HG02981 (cell line): ENCODE measurements around the gene GADD45A.
A peak's percentile ranks its signal among the peaks of the same experiment; 100 is the strongest.

Source experiments
- ATAC-seq: cut with Tn5 transposase; IDR thresholded peaks from one replicate; pipeline ENCODE4 v1.9.1; 2021; ENCODE audit warnings: mild to moderate bottlenecking, moderate library complexity; ENCODE audit not compliant: unreplicated experiment

The GADD45A gene

DNA sequence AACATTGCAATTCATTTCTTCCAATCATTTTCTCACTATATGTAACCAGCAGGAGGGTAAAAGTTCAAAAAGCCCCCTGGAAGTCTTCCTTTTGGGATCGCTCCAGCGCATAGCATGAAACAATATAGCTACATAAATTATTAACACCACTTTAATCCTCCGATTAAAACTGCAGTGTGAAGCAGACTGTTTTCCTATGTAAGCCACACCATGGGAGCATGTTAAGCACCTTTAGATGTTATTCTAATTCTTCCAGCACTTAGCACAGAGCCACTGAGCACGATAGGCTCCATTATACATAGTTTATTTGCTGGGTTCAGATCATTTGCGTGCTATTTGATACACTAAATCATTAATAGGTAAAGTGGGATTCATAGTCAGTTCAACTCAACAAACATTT lies 18.4 kb upstream of the GADD45A start:
- no peak for ATAC-seq

GRCh38 chr1:67668660-67669059 lies 16.3 kb upstream of the GADD45A start:
- ATAC-seq, result no peak

DNA sequence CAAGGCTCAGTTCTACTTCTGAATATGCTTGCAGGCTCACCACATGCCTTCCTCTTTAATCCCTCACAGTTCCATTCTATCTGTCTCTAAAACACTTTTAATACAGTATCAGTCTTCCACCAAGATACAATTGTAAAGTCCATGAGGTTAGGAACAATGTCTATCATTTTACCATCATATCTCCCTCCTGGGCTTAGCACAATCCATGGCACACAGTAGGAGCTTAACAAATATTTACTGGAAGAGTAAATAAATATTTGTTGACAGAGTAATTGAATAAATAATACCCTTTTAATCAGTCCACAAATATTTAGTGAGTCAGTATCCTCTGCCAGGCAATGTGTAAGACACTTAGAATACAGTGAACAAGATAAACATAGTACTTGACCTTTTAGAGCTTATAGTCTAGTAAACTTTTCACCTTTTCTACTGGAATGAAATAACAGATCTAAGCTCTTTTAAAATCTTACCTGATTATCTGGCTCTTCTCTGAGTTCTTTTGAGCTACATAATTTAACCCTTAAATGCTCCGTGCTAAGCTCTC lies 12.7 kb upstream of the GADD45A start:
- no peak for ATAC-seq

- no peak for ATAC-seq
These were observed 11.4 kb upstream of the GADD45A start for GRCh38 chr1:67673468-67674201.

GRCh38 chr1:67674260-67675011 lies 10.6 kb upstream of the GADD45A start:
- no peak for ATAC-seq

DNA sequence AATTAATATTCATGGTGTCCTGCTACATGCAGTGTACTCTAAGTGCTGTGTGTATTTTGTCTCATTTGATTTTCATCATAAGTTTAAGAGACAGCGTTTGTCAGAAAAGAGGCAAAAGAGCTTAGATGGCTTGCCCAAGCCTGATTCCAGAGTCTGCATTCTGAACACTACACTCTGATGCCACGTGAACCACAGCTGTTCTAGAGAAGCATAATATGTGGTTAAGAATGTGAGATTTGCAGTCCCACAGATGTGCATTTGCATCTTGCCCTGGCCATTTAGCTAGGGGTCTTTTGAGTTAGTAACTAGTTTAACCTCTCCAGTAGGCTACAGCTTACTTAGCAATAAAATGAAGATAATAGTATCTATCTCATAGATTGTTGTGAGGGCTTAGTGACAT lies 9.2 kb upstream of the GADD45A start:
- peak; percentile 66 for ATAC-seq

GRCh38 chr1:67676287-67676686 lies 8.7 kb upstream of the GADD45A start:
- ATAC-seq, result no peak

GRCh38 chr1:67676946-67677345 lies 8.1 kb upstream of the GADD45A start:
- no peak for ATAC-seq

DNA sequence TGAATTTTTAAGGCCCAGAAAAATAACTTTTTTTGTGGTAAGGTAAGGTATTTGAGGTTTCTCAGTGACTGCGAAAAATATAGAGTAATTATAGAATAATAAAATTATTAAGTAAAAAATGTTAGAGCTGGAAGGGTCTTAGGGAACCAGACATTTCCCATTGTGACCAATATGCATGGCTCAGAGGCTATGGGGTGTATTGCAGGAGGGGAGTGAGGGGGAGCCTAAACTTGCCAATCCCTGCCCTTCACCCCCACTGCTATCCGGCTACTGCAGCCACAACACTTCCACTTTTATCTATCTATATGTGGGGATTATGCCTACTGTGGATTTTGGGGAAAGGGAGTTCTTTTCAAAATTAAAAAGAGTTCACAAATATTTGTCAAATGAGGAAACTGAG lies 7.6 kb upstream of the GADD45A start:
- no peak for ATAC-seq

DNA sequence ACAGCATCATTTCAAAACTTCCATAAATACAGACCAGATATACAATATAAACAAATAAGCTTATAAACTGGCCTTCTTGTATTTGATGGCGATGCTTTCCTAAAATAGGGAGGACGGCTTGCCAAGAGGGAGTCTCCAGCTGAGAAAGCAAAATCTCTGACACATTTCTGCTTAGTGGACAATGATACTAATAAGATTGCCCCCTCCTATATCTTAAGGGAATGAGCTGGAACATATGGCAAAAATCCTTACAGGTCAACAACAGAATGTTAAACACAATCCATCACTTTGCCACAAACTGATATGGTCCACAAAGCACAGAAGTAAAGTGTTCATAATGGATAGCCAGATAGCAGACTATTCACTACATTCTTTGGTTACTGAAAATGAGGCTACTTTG lies 7.1 kb upstream of the GADD45A start:
- ATAC-seq, result no peak

DNA sequence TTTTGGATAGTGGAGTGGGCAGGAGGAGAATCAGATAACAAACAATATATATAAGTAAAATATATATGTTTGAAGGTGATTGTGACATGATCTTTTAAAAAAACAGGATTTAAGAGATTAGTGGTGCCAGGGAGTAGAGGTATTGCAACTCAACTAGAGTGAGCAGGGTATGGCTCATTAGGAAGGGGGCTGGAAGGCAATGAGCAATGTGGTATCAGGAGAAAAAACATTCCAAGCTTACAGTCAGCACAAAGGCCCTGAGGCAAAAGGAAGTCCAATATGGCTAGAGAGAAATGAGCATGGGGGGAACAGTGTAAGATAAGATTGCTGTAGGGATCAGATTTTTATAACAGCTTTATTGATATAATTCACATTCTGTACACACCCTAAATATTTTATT lies 5.3 kb upstream of the GADD45A start:
- no peak for ATAC-seq

DNA sequence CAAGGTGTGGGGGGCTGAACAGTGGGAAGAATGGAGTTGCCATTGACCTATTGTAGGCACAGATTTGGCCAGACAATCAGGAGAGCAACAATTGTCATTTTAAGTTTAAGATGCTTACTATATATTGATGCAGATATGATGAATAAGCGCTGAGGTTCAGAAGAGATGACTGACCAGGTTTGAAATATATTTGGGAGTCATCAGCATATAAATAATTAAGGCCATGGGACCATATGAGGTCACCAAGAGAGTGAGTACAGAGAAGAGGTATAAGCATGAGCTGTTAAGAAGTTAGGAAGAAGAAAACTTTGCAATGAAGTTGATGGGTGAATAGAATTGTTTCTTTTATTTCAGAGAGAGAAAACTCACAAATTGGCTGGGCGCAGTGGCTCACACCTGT lies 4.5 kb upstream of the GADD45A start:
- ATAC-seq, result no peak

DNA sequence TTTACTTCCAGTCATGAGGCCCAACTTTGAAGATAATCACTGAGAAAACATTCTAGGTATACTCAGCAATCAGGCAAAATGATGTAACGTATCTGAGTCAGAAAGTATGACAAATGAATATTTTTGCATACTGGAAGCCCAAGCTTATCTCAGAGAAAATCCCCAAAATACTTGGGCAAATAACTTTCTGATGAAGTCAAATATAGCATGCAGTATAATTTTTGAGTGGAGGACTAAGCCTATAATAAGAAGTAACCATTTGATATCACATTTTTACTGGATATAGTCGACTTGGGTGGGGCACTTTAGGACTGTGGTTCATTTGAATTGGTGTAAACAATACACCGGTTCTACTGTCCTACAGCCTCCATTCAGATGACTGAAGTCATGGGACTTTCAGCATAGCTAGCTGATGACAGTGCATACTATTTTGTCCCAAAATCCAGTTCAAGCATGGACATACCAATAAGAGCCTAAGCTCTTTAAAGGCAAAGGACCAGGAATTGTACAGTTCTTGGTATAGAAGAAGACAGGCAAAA lies 2.3 kb upstream of the GADD45A start:
- no peak for ATAC-seq

DNA sequence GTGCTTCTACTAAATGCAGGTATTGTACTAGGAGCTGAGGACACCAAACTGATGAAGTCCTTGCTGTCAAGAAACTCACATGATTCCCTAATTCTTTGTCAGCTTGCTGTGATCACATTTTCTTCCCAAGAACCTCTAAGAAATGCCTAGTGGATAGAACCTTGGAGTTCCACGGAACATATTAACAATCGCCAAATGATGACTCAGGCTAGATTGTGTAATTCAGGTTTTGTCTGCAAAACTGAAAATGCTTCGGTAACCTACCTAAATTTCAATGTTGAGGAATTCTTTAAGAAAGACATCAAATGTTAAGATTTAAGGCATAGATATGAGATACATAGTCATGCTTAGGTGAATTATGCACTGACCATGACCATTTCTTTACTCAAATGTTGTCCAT lies 1.7 kb upstream of the GADD45A start:
- no peak for ATAC-seq

DNA sequence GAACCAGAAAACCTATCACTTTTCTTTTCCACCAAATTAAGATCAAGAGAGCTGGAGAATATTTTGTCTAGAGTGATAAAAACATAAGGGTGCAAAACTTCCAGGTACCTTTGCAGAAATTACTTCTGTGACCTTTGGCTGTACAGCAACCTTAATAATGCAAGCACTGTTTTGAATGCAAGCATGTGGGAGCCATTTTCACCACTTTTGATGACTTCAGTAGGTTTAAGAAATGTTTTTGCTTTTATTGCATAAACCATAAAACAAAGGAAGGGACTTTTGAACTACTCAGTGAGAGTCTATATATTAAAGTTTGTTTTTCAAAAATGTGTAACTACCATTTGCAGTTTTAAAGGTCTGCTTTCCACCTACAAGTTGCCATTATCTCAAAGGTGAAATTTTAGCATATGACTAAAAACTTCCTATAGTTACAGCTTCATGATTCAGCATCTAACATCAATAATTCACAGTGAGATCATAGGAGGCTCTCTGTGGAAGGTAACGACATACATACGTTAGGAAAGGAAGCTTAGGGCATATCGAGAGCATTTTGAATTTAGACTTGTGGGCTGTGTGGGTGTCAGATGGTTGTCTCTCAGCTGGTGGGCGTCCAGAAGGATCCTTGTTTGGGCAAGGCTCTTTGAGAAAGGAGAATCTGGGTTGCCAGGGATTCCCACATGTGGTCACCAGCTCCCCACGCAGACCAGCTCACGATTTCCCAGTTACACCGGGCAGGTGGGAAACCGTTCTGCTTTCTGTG lies 1.1 kb upstream of the GADD45A start:
- no peak for ATAC-seq

- ATAC-seq, result no peak
These were observed 405 bp upstream of the GADD45A start for GRCh38 chr1:67684526-67685066.

DNA sequence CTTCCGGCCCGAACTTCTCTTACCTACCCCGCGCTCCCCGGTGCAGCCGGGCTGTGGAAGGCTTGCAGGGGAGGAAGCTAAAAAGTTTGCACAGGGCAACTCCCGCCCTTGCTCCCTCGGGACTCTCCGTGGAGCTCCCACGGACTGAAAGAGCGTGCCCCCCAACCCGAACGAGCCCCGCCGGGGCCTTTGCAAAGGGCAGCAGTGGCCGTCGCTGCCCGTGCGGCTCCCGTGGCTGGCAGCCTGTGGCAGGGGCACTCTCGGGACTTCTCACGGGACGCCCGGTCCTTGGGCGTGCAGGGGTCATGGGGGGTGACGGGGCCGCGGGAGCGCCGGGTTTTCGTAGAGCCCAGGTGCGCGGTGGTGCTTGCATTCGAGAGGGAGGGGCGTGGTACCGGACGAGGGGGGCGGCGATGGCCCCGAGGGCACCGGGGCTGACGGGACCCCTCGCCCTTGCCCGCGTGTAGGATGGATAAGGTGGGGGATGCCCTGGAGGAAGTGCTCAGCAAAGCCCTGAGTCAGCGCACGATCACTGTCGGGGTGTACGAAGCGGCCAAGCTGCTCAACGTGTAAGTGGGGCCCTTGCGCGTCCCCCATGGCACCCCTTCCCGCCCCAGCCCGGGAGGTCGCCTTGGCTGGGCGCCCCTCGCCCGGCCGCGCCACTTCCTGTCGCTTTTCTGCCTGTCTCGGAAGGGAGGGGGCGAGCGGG lies 711 bp downstream of the GADD45A start:
- ATAC-seq, result peak; percentile 10

- peak; percentile 20 for ATAC-seq
These were observed 1.5 kb downstream of the GADD45A start for GRCh38 chr1:67686267-67687197.

GRCh38 chr1:67687198-67687545 lies 2.2 kb downstream of the GADD45A start:
- ATAC-seq, result peak; percentile 19
